Caco-2 (cell line): ENCODE results near the gene SS18L1. TPM values are rescaled to one million over a fixed set of nuclear protein-coding genes. Genes with fewer than 3 reads are reported as not detected.

Experiments used
- BruUV-seq: library from RNA; stranded (reverse); fragments of 400-500 nt; replicated peaks from 2 replicates; lab custom pipeline; 2021; lab: Mats Ljungman, UMichigan
- CTCF ChIA-PET: fragments of 300-600 bp; sonication (Branson Sonifier 250); formaldehyde crosslinking; loops from one replicate; lab custom pipeline; 2022; ENCODE audit warnings: antibody characterized with exemption; lab: Charles Lee
- POLR2A ChIA-PET: fragments of 300-600 bp; sonication (Branson Sonifier 250); formaldehyde crosslinking; loops from one replicate; lab custom pipeline; 2022; ENCODE audit warnings: antibody characterized with exemption; lab: Charles Lee
- DNase-seq, 2 experiments: peaks; one replicate each; pipeline versions ENCODE4 v3.0.0 to v3.0.0-alpha.2; 2020 to 2022
- H3K27me3 ChIP-seq: replicated peaks from 2 replicates; pipeline ENCODE4 v1.6.0; 2011; ENCODE audit warnings: low read length; ENCODE audit not compliant: control insufficient read depth, insufficient read depth
- H3K36me3 ChIP-seq: 2 replicates; pipeline ENCODE4 v1.5.1; 2011; ENCODE audit warnings: low read length; ENCODE audit not compliant: control insufficient read depth, insufficient read depth
- H3K4me1 ChIP-seq: fragments of 250-450 bp; sonication (Bioruptor Pico); 2 replicates; pipeline ENCODE4 v1.5.1; 2020; ENCODE audit warnings: mild to moderate bottlenecking
- H3K4me3 ChIP-seq: 2 replicates; pipeline ENCODE4 v1.5.1; 2011; ENCODE audit warnings: low read depth, mild to moderate bottlenecking, control low read depth, low read length
- H3K9me3 ChIP-seq: fragments of 250-450 bp; sonication (Bioruptor Pico); 2 replicates; pipeline ENCODE4 v1.5.1; 2020; ENCODE audit warnings: mild to moderate bottlenecking, moderate library complexity
- H3K27ac Mint-ChIP-seq: one replicate; pipeline ENCODE4 v1.8.0; 2022; ENCODE audit warnings: mixed read lengths; ENCODE audit not compliant: unreplicated experiment
- H3K27me3 Mint-ChIP-seq: one replicate; pipeline ENCODE4 v1.8.0; 2022; ENCODE audit warnings: mixed read lengths; ENCODE audit not compliant: insufficient read depth, unreplicated experiment
- H3K36me3 Mint-ChIP-seq: one replicate; pipeline ENCODE4 v1.8.0; 2022; ENCODE audit warnings: mild to moderate bottlenecking, mixed read lengths; ENCODE audit not compliant: insufficient read depth, unreplicated experiment
- H3K4me1 Mint-ChIP-seq: one replicate; pipeline ENCODE4 v1.8.0; 2022; ENCODE audit warnings: low read depth, mixed read lengths; ENCODE audit not compliant: unreplicated experiment
- H3K4me3 Mint-ChIP-seq: one replicate; pipeline ENCODE4 v1.8.0; 2022; ENCODE audit warnings: mild to moderate bottlenecking, moderate library complexity, mixed read lengths; ENCODE audit not compliant: unreplicated experiment
- H3K9me3 Mint-ChIP-seq: one replicate; pipeline ENCODE4 v1.8.0; 2022; ENCODE audit warnings: mixed read lengths; ENCODE audit not compliant: unreplicated experiment
- CTCF ChIP-seq, 2 experiments: fragments of 200-600 bp in 1 of 2; IDR thresholded peaks; 1 replicate in 1 of 2; 2 replicates in 1 of 2; pipeline versions ENCODE4 v1.5.1 to v1.8.0; 2011 to 2022; ENCODE audit warnings: antibody characterized with exemption in 1 of 2, control low read depth in 1 of 2, inconsistent platforms in 1 of 2, low read depth in 1 of 2, low read length in 1 of 2, mild to moderate bottlenecking in 1 of 2, moderate library complexity in 1 of 2; ENCODE audit not compliant: insufficient read depth in 1 of 2, severe bottlenecking in 1 of 2, unreplicated experiment in 1 of 2
- intact Hi-C: fragments of 100-400 bp; cut with micrococcal nuclease; formaldehyde crosslinking; loops from one replicate; pipeline ENCODE4 v1.10.0; 2022; ENCODE audit not compliant: unreplicated experiment
- total RNA-seq: library from RNA; stranded (reverse); gene quantifications from 2 replicates; pipeline ENCODE4 v1.2.3, GENCODE V29; 2022

Gene SS18L1
- total RNA-seq, 1 experiment from 2014 or later: 46.4 TPM

- H3K27ac Mint-ChIP-seq: no peak overlapping the region
- no peaks in the 10 kb centered on the region for H3K9me3 ChIP-seq
- H3K36me3 Mint-ChIP-seq: peaks cover 69% of the 10 kb centered on the region
- no peak for TF ChIP-seq CTCF (IDR thresholded peaks at IDR 0.05; ENCODE audit: insufficient read depth in 1 of 2, low read depth in 1 of 2, low read length in 1 of 2, severe bottlenecking in 1 of 2, unreplicated experiment in 1 of 2)
- no peak for DNase-seq
- intact Hi-C loops: no loop called here
- H3K4me1 Mint-ChIP-seq: peaks cover 11% of the 10 kb centered on the region
- H3K27me3 ChIP-seq: no peaks in the 10 kb centered on the region
- BruUV-seq: no TSS peak
- no peak overlapping the region for H3K4me3 Mint-ChIP-seq
- H3K36me3 ChIP-seq: peaks cover 8% of the 10 kb centered on the region
- peaks cover 5% of the 10 kb centered on the region for H3K9me3 Mint-ChIP-seq
- H3K4me1 ChIP-seq: peaks cover 24% of the 10 kb centered on the region
- no peak overlapping the region for H3K4me3 ChIP-seq
- no peaks in the 10 kb centered on the region for H3K27me3 Mint-ChIP-seq
- ChIA-PET POLR2A (no interaction called here), CTCF (no interaction called here)
Measured at GRCh38 chr20:62158088-62158400, 14.5 kb downstream of the SS18L1 start.

GRCh38 chr20:62158541-62158940 lies 15.0 kb downstream of the SS18L1 start:
- intact Hi-C loops: no loop called here
- Mint-ChIP-seq H3K27ac (no peak overlapping the region), H3K9me3 (no peaks in the 10 kb centered on the region), H3K4me1 (peaks cover 11% of the 10 kb centered on the region), H3K4me3 (no peak overlapping the region), H3K36me3 (peaks cover 69% of the 10 kb centered on the region), H3K27me3 (no peaks in the 10 kb centered on the region)
- no peak for TF ChIP-seq CTCF (IDR thresholded peaks at IDR 0.05; ENCODE audit: insufficient read depth in 1 of 2, low read depth in 1 of 2, low read length in 1 of 2, severe bottlenecking in 1 of 2, unreplicated experiment in 1 of 2)
- H3K36me3 ChIP-seq: peaks cover 8% of the 10 kb centered on the region
- BruUV-seq: no TSS peak
- ChIA-PET POLR2A (no interaction called here), CTCF (no interaction called here)
- peaks cover 24% of the 10 kb centered on the region for H3K4me1 ChIP-seq
- H3K9me3 ChIP-seq: no peaks in the 10 kb centered on the region
- H3K4me3 ChIP-seq: no peak overlapping the region
- H3K27me3 ChIP-seq: no peaks in the 10 kb centered on the region
- DNase-seq: no peak

- H3K9me3 Mint-ChIP-seq: no peaks in the 10 kb centered on the region
- no peak for DNase-seq
- no peaks in the 10 kb centered on the region for H3K27me3 Mint-ChIP-seq
- H3K36me3 Mint-ChIP-seq: peaks cover 69% of the 10 kb centered on the region
- Histone ChIP-seq H3K9me3 (no peaks in the 10 kb centered on the region), H3K27me3 (no peaks in the 10 kb centered on the region), H3K4me1 (peaks cover 24% of the 10 kb centered on the region), H3K36me3 (peaks cover 7% of the 10 kb centered on the region), H3K4me3 (no peak overlapping the region)
- CTCF ChIA-PET: no interaction called here
- no peak overlapping the region for H3K4me3 Mint-ChIP-seq
- POLR2A ChIA-PET: no interaction called here
- H3K27ac Mint-ChIP-seq: no peak overlapping the region
- no TSS peak for BruUV-seq
- TF ChIP-seq CTCF (IDR thresholded peaks at IDR 0.05; ENCODE audit: insufficient read depth in 1 of 2, low read depth in 1 of 2, low read length in 1 of 2, severe bottlenecking in 1 of 2, unreplicated experiment in 1 of 2): no peak
- H3K4me1 Mint-ChIP-seq: peaks cover 11% of the 10 kb centered on the region
- intact Hi-C loops: no loop called here
Measured at GRCh38 chr20:62159052-62159451, 15.5 kb downstream of the SS18L1 start.
